SK-N-MC (cell line): ENCODE measurements around the gene HPGD.

Source experiments
- EZH2 ChIP-seq: fragments of 200-600 bp; sonication (generic); IDR thresholded peaks from one replicate; pipeline ENCODE4 v1.6.1; 2017; ENCODE audit warnings: antibody characterized with exemption
- POLR2AphosphoS5 ChIP-seq: IDR thresholded peaks from 2 replicates; pipeline ENCODE4 v1.6.1; 2012; ENCODE audit warnings: mild to moderate bottlenecking, low read depth, low read length, borderline replicate concordance

- no peak for TF ChIP-seq POLR2AphosphoS5
- no peak for TF ChIP-seq EZH2
These were observed 871 bp upstream of the HPGD start for GRCh38 chr4:174523025-174523693.
